Erythroblast (primary cell): Measurements from ENCODE around the gene BMP7.

Source experiments
- GATA1 ChIP-seq: IDR thresholded peaks from 2 replicates; pipeline ENCODE4 v1.6.1; 2011; ENCODE audit warnings: low read depth, mild to moderate bottlenecking, control low read depth, low read length, moderate library complexity
- POLR2A ChIP-seq: IDR thresholded peaks from 2 replicates; pipeline ENCODE4 v1.6.1; 2011; ENCODE audit warnings: mild to moderate bottlenecking, low read length

DNA sequence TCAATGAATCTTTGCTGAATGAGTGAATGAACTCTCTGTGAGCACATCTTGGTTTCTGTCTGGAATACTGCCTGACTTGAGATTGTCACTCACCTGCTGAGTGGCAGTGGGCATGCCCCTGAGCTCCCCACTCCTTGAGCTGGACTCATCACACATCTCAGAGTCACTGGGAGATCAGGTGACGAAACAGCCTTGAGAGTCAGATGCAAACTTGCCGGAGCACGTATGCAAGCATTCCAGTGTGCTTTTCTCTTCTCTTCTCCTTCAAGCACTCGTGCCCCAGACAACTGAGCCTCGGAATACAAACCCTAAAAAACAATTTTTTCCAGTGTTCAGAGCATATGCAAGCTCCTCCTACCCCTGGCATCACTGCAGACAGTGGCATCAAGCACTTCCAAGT is 9.4 kb upstream of the BMP7 start:
- TF ChIP-seq POLR2A (no peak), GATA1 (no peak)
